ENCODE data around the gene LRRTM4.

GRCh38 chr2:77521931-77522470, at the start of gene LRRTM4:
- TF ChIP-seq CTCF (IDR thresholded peaks at IDR 0.05) (no peak), POLR2A (IDR thresholded peaks at IDR 0.05) (no peak)

All from lower leg skin (tissue), 3 donors.